Gastroesophageal sphincter (tissue), 3 donors: ENCODE measurements around the gene RPL29.

Experiments
- POLR2AphosphoS5 ChIP-seq: sonication (generic); formaldehyde crosslinking; IDR thresholded peaks from one replicate; pipeline ENCODE4 v1.6.1; 2017; ENCODE audit warnings: antibody characterized with exemption
- TF ChIP-seq, protein P1 (sequence below), 4 experiments: fragments of 200-600 bp in 2 of 4; fragments of 450-650 bp in 2 of 4; sonication (generic) in 1 of 4; IDR thresholded peaks; one replicate each; pipeline ENCODE4 v1.5.1; 2017 to 2019; ENCODE audit warnings: antibody characterized with exemption in 4 of 4, mild to moderate bottlenecking in 2 of 4, moderate library complexity in 2 of 4

GRCh38 chr3:51970606-51971300 lies 24.9 kb downstream of the RPL29 start:
- TF ChIP-seq, protein P1, sequence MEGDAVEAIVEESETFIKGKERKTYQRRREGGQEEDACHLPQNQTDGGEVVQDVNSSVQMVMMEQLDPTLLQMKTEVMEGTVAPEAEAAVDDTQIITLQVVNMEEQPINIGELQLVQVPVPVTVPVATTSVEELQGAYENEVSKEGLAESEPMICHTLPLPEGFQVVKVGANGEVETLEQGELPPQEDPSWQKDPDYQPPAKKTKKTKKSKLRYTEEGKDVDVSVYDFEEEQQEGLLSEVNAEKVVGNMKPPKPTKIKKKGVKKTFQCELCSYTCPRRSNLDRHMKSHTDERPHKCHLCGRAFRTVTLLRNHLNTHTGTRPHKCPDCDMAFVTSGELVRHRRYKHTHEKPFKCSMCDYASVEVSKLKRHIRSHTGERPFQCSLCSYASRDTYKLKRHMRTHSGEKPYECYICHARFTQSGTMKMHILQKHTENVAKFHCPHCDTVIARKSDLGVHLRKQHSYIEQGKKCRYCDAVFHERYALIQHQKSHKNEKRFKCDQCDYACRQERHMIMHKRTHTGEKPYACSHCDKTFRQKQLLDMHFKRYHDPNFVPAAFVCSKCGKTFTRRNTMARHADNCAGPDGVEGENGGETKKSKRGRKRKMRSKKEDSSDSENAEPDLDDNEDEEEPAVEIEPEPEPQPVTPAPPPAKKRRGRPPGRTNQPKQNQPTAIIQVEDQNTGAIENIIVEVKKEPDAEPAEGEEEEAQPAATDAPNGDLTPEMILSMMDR (IDR thresholded peaks at IDR 0.05) = no peak
- TF ChIP-seq POLR2AphosphoS5 = no peak
